Progenitor cell of endocrine pancreas (in vitro differentiated cells): ENCODE results near the gene KRTAP10-10. TPM values are rescaled to one million over a fixed set of nuclear protein-coding genes. Genes with fewer than 3 reads are reported as not detected.
"Not testable (repeated sequence)": the region's sequence is repeated elsewhere in the genome, so short reads cannot be mapped to it uniquely, and the experiment has no call there.

ENCODE experiments used
- DNase-seq: peaks from one replicate; pipeline ENCODE4 v3.0.0; 2021; ENCODE audit warnings: low spot score; ENCODE audit not compliant: unreplicated experiment
- H3K27ac Mint-ChIP-seq: 2 replicates; pipeline ENCODE4 v1.8.0; 2021; ENCODE audit warnings: mild to moderate bottlenecking, moderate library complexity, mixed read lengths
- H3K27me3 Mint-ChIP-seq: 2 replicates; pipeline ENCODE4 v1.8.0; 2021; ENCODE audit warnings: mixed read lengths
- H3K36me3 Mint-ChIP-seq: 2 replicates; pipeline ENCODE4 v1.8.0; 2022; ENCODE audit warnings: mixed read lengths; ENCODE audit not compliant: insufficient read depth
- H3K4me1 Mint-ChIP-seq: 2 replicates; pipeline ENCODE4 v1.8.0; 2021; ENCODE audit warnings: low read depth, mixed read lengths
- H3K4me3 Mint-ChIP-seq: 2 replicates; pipeline ENCODE4 v1.8.0; 2021; ENCODE audit warnings: low read depth, mild to moderate bottlenecking, moderate library complexity, mixed read lengths
- H3K9me3 Mint-ChIP-seq: 2 replicates; pipeline ENCODE4 v1.8.0; 2021; ENCODE audit warnings: low read depth, mixed read lengths
- total RNA-seq: library from RNA; stranded (reverse); gene quantifications from 2 replicates; pipeline ENCODE4 v1.2.1, GENCODE V29; 2021
- TF ChIP-seq, protein P1 (sequence below): fragments of 200-600 bp; sonication (generic); IDR thresholded peaks from one replicate; pipeline ENCODE4 v1.5.0; 2021; ENCODE audit warnings: antibody characterized with exemption, mild to moderate bottlenecking; ENCODE audit not compliant: unreplicated experiment

KRTAP10-10 gene
- total RNA-seq, 1 donor from 2014 or later: not detected

DNA sequence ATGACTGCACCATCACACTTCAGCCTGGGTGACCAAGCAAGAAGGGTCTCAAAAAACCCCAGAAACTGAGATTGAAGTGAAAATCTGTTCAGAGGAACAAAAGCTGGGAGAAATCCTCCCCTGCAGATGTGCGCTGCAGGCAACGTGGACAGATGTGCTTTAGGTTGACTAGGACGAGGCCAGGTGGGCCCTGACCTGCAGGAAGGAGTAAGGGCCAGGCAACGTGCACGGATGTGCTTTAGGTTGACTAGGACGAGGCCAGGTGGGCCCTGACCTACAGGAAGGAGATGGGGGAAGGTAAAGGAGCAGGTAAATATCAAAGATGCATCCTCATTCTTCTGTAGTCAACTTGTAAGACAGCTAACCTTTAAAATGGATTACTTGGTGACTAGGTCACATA, 47.3 kb downstream of the KRTAP10-10 start:
- TF ChIP-seq, protein P1, sequence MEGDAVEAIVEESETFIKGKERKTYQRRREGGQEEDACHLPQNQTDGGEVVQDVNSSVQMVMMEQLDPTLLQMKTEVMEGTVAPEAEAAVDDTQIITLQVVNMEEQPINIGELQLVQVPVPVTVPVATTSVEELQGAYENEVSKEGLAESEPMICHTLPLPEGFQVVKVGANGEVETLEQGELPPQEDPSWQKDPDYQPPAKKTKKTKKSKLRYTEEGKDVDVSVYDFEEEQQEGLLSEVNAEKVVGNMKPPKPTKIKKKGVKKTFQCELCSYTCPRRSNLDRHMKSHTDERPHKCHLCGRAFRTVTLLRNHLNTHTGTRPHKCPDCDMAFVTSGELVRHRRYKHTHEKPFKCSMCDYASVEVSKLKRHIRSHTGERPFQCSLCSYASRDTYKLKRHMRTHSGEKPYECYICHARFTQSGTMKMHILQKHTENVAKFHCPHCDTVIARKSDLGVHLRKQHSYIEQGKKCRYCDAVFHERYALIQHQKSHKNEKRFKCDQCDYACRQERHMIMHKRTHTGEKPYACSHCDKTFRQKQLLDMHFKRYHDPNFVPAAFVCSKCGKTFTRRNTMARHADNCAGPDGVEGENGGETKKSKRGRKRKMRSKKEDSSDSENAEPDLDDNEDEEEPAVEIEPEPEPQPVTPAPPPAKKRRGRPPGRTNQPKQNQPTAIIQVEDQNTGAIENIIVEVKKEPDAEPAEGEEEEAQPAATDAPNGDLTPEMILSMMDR: no peak
- H3K36me3 Mint-ChIP-seq: no peaks in the 10 kb centered on the region
- peaks cover 64% of the 10 kb centered on the region for H3K27me3 Mint-ChIP-seq
- DNase-seq: no peak
- H3K4me1 Mint-ChIP-seq: peaks cover 17% of the 10 kb centered on the region
- no peaks in the 10 kb centered on the region for H3K9me3 Mint-ChIP-seq
- no peak overlapping the region for H3K27ac Mint-ChIP-seq
- no peak overlapping the region for H3K4me3 Mint-ChIP-seq

DNA sequence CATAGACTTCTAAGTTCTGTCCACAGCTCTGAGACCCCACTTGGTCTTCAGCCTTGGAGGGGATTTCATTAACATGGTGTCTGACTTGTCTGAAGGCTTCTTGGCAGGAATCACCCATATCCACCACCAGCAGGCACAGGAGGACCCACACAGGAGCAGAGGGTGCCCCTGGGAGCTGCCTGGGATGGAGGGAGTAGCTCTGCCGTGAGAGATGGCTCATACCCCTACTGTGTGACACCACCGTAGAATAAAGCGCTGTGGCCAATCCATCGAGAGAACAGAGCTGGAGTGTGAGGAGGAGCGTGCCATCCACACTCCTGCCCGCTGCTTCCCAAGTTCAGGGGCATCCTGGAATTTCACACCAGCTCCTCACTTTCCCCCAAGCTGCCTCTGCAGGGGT, 47.9 kb downstream of the KRTAP10-10 start:
- DNase-seq, H3K4me3 Mint-ChIP-seq, H3K9me3 Mint-ChIP-seq, H3K36me3 Mint-ChIP-seq, H3K27ac Mint-ChIP-seq: not testable (repeated sequence)
- Mint-ChIP-seq H3K27me3 (peaks cover 62% of the 10 kb centered on the region), H3K4me1 (peaks cover 17% of the 10 kb centered on the region)

DNA sequence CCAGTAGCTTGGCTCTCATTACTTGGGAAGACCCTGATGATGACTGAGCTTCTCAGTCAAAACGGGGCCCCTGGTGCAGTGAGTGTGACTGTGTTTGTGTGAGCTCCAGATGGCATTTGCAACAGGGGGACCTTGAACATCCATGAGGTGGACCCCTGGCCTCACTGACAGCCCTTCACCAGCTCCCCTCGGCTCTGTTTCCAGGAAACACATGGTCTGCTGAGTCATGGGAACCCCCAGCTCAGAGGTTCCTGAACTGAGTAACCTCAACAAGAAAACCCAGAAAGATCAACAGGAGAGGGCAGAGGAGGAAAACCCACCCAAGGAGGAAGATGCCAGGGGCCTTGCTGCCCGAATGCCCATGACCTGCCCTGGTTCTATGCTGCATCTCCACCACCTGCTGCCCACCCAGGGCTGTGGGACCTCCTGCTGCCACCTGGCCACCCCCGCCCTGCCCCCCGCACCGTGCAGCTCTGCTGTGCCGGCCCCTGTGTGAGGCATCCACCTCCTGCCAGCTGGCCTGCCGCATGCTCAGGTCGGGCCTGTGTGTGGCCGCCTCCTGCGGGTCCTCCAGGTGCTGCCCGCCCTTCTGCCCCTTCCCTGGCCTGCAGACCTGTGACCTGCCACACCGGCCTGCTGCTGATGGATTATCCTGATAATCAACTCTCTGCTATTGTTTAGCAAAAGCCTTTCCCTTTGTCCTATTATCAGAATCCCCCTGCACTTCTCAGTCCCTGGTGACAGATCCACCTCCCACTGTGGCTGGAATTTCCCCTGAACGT, 49.0 kb downstream of the KRTAP10-10 start:
- peaks cover 17% of the 10 kb centered on the region for H3K4me1 Mint-ChIP-seq
- H3K27me3 Mint-ChIP-seq: peaks cover 59% of the 10 kb centered on the region
- H3K4me3 Mint-ChIP-seq: no peak overlapping the region
- H3K36me3 Mint-ChIP-seq: no peaks in the 10 kb centered on the region
- peak overlapping the region; percentile 33 for H3K27ac Mint-ChIP-seq
- no peaks in the 10 kb centered on the region for H3K9me3 Mint-ChIP-seq
- TF ChIP-seq, protein P1: peak; percentile 32
- DNase-seq: no peak

DNA sequence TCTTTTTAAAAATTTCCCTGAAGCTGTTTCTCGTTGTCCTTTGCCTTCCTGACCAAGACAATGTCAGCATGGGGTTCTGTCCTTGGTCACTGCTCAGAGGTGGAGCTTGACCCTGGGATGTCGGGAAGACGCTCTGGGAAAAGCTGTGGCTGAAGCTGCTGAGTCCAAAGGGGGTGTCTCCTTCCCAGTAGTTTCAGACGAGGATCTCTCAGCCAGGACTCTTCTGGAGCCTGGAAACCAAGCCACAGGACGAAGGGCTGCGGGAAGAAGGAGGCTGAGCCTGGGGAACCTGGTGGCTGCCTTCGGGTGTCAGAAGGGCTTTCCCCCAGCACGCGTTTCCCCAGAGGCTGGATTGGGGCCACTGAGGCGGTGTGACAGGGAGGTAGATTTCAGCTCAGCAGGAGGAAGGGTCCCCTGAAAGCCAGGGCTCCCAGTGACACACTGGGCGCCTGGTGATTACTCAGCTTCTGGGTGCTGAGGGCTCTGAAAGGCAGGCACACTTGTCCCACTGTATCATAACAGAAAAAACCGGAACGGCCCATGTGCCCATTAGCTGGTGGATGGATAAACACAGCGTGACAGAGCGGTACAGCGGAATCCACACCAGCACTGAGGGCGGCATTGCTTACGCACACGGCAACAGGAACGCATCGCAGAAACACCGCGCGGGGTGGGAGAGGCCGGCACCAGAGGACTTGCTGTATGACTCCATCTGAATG, 49.8 kb downstream of the KRTAP10-10 start:
- Mint-ChIP-seq H3K27me3 (peaks cover 56% of the 10 kb centered on the region), H3K9me3 (peaks cover 4% of the 10 kb centered on the region), H3K4me3 (no peak overlapping the region), H3K36me3 (no peaks in the 10 kb centered on the region), H3K4me1 (peaks cover 17% of the 10 kb centered on the region), H3K27ac (peak overlapping the region; percentile 84)
- TF ChIP-seq, protein P1: no peak
- DNase-seq: no peak

DNA sequence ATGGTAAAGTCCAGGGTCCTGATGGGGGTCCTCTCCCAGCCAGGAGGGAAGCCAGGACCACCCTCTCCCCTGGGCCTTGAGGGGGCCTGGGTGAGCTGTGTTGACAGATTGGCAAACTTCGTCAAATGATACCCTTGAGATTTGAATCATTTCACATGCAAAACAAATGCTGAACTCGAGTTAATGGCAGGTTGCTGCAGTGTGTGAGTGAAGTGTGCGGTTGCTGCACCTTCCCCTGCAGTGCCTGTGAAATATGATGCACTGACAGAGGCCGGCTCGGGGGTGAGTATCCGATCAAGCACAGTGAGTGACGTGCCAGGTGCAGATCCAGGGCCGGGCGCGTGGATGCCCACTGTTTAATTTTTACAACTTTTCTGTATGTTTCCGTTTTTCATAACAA, 50.5 kb downstream of the KRTAP10-10 start:
- no peak for DNase-seq
- Mint-ChIP-seq H3K36me3 (no peaks in the 10 kb centered on the region), H3K4me1 (peaks cover 17% of the 10 kb centered on the region), H3K27me3 (peaks cover 49% of the 10 kb centered on the region), H3K9me3 (peaks cover 8% of the 10 kb centered on the region), H3K4me3 (no peak overlapping the region), H3K27ac (no peak overlapping the region)
- TF ChIP-seq, protein P1: no peak

Other genes starting within 250 kb of the KRTAP10-10 start
- 5.1 and 5.7 TPM in 2 replicates for gene LRRC3, start 181.8 kb upstream of the KRTAP10-10 start, total RNA-seq
- not detected in 2 replicates for gene KRTAP10-1, start 97.2 kb upstream of the KRTAP10-10 start, total RNA-seq
- gene KRTAP10-2, start 85.9 kb upstream of the KRTAP10-10 start, total RNA-seq: not detected in 2 replicates
- gene KRTAP10-3, start 78.6 kb upstream of the KRTAP10-10 start, total RNA-seq: not detected in 2 replicates
- gene KRTAP10-4, start 63.6 kb upstream of the KRTAP10-10 start, total RNA-seq: not detected in 2 replicates
- not detected in 2 replicates for gene KRTAP10-5, start 56.8 kb upstream of the KRTAP10-10 start, total RNA-seq
- not detected in 2 replicates for gene KRTAP10-6, start 44.9 kb upstream of the KRTAP10-10 start, total RNA-seq
- gene KRTAP10-7, start 36.8 kb upstream of the KRTAP10-10 start, total RNA-seq: not detected in 2 replicates
- not detected in 2 replicates for gene KRTAP10-8, start 25.3 kb upstream of the KRTAP10-10 start, total RNA-seq
- not detected in 2 replicates for gene KRTAP10-9, start 10.3 kb upstream of the KRTAP10-10 start, total RNA-seq
- gene KRTAP10-11, start 9.1 kb downstream of the KRTAP10-10 start, total RNA-seq: not detected in 2 replicates
- not detected in 2 replicates for gene KRTAP12-4, start 17.3 kb downstream of the KRTAP10-10 start, total RNA-seq
- gene KRTAP12-3, start 20.6 kb downstream of the KRTAP10-10 start, total RNA-seq: not detected in 2 replicates
- gene KRTAP12-2, start 29.6 kb downstream of the KRTAP10-10 start, total RNA-seq: not detected in 2 replicates
- gene KRTAP12-1, start 44.8 kb downstream of the KRTAP10-10 start, total RNA-seq: not detected in 2 replicates
- not detected in 2 replicates for gene KRTAP10-12, start 59.8 kb downstream of the KRTAP10-10 start, total RNA-seq
- not detected in 2 replicates for gene TSPEAR, start 74.2 kb downstream of the KRTAP10-10 start, total RNA-seq
- 78.7 and 85.2 TPM in 2 replicates for gene UBE2G2, start 164.5 kb downstream of the KRTAP10-10 start, total RNA-seq
- gene SUMO3, start 180.7 kb downstream of the KRTAP10-10 start, total RNA-seq: 65.0 and 73.5 TPM in 2 replicates
- 221 and 226 TPM in 2 replicates for gene PTTG1IP, start 236.3 kb downstream of the KRTAP10-10 start, total RNA-seq